ENCODE measurements around the gene MCUB. TPM values are rescaled to one million over a fixed set of nuclear protein-coding genes. Genes with fewer than 3 reads are reported as not detected.
"Not testable (repeated sequence)": the region's sequence is repeated elsewhere in the genome, so short reads cannot be mapped to it uniquely, and the experiment has no call there.

The MCUB gene
- total RNA-seq, 2 experiments from 2014 or later = 110 to 121 TPM

DNA sequence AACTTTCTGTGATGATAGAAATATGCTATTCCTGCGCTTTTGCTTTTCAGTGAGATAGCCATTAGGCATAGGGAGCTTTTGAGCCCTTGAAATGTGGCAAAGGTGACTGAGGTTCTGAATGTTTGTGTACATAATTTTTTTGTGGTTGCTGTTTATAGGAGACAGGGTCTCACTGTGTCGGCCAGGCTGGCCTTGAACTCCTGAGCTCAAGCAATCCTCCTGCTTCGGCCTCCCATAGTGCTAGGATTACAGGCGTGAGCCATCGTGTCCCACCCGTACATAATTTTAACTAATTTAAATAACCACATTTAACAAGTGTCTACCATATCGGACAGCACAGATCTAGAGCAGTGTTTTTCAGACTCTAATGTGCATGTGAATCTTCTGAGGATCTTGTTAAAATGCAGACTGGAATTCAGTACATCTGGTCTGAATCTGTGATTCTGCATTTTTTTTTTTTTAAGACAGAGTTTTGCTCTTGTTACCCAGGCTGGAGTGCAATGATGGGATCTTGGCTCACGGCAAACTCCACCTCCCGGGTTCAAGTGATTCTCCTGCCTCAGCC is 97.9 kb downstream of the MCUB start:
- Mint-ChIP-seq H3K27me3 (no peaks in the 10 kb centered on the region), H3K27ac (no peak overlapping the region), H3K4me1 (peaks cover 8% of the 10 kb centered on the region), H3K36me3 (peaks cover 14% of the 10 kb centered on the region), H3K4me3 (no peak overlapping the region), H3K9me3 (no peaks in the 10 kb centered on the region)
- POLR2A ChIA-PET = interaction anchor here (1.9 kb wide), 1 partner anchor 97 kb away, joined by 5 read pairs; the partner anchor contains the start of gene MCUB
- ATAC-seq (ENCODE audit: low read depth) (no peak), DNase-seq (no peak)

DNA sequence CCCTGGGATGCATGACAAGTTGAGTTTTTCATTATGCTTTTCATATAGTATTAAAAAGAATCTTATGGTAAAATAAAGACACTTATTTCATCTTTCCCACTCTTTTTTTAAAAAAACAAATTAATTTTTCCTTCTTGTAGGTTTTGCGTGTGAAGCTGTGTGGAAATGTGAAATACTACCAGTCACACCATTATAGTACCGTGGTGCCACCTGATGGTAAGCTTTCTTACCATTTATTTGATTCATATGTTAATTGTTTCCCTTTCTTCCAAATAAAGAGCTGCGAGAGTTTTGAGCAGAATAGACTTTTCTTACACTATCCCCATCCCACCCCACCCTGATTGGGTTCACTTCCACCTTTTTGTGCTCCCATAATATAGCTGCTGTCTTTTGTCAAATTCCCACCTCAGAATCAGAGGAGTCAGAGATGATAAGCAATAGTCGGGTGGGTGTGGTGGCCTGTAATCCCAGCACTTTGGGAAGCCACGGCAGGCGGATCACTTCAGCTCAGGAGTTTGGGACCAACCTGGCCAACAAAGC is 98.9 kb downstream of the MCUB start:
- Mint-ChIP-seq H3K4me1 (peaks cover 8% of the 10 kb centered on the region), H3K4me3 (no peak overlapping the region), H3K36me3 (peaks cover 13% of the 10 kb centered on the region), H3K27ac (no peak overlapping the region), H3K9me3 (no peaks in the 10 kb centered on the region), H3K27me3 (no peaks in the 10 kb centered on the region)
- DNase-seq (no peak), ATAC-seq (ENCODE audit: low read depth) (no peak)
- POLR2A ChIA-PET = interaction anchor here (1.1 to 1.9 kb wide), 2 partner anchors 98 to 226 kb away, joined by 4 to 5 read pairs; partner anchors contain the start of genes MCUB and SEC24B

GRCh38 chr4:109662116-109662515 is 102.1 kb downstream of the MCUB start:
- POLR2A ChIA-PET = no interaction called here
- Mint-ChIP-seq H3K27ac (no peak overlapping the region), H3K4me3 (no peak overlapping the region), H3K9me3 (no peaks in the 10 kb centered on the region), H3K36me3 (peaks cover 26% of the 10 kb centered on the region), H3K4me1 (peaks cover 13% of the 10 kb centered on the region), H3K27me3 (no peaks in the 10 kb centered on the region)
- DNase-seq = no peak
- ATAC-seq (ENCODE audit: low read depth) = no peak

GRCh38 chr4:109662771-109663170 is 102.7 kb downstream of the MCUB start:
- H3K36me3 Mint-ChIP-seq = peaks cover 28% of the 10 kb centered on the region
- no peak overlapping the region for H3K27ac Mint-ChIP-seq
- no peak for DNase-seq
- H3K4me1 Mint-ChIP-seq = peaks cover 15% of the 10 kb centered on the region
- H3K4me3 Mint-ChIP-seq = no peak overlapping the region
- POLR2A ChIA-PET = interaction anchor here (1.1 kb wide), 1 partner anchor 13 kb away, joined by 4 read pairs; no protein-coding TSS in a partner anchor
- ATAC-seq (ENCODE audit: low read depth) = no peak
- H3K27me3 Mint-ChIP-seq = no peaks in the 10 kb centered on the region
- H3K9me3 Mint-ChIP-seq = no peaks in the 10 kb centered on the region

- ATAC-seq (ENCODE audit: low read depth) (no peak), DNase-seq (no peak)
- peaks cover 2% of the 10 kb centered on the region for H3K9me3 Mint-ChIP-seq
- no peak overlapping the region for H3K4me3 Mint-ChIP-seq
- POLR2A ChIA-PET = no interaction called here
- no peak overlapping the region for H3K27ac Mint-ChIP-seq
- H3K4me1 Mint-ChIP-seq = peaks cover 18% of the 10 kb centered on the region
- no peaks in the 10 kb centered on the region for H3K27me3 Mint-ChIP-seq
- peaks cover 50% of the 10 kb centered on the region for H3K36me3 Mint-ChIP-seq
These were observed 105.9 kb downstream of the MCUB start for GRCh38 chr4:109665783-109666485.

DNA sequence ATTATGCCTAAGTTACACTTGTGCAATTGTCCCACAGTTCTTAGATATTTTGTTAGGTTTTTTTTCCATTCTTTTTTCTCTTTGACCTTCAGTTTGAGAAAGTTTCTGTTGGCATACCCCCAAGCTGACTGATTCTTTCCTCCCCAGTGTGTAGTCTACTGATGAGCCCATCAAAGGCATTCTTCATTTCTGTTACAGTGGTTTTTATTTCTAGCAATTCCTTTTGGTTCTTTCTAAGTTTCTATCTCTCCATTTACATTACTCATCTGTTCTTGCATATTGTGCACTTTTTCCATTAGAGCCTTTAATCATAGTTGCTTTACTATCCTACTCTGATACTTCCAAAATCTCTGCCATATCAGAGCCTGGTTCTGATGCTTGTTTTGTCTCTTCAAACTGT is 111.3 kb downstream of the MCUB start:
- POLR2A ChIA-PET = no interaction called here
- no peak for ATAC-seq (ENCODE audit: low read depth)
- DNase-seq = no peak
- Mint-ChIP-seq H3K36me3 (peaks cover 71% of the 10 kb centered on the region), H3K27ac (no peak overlapping the region), H3K27me3 (no peaks in the 10 kb centered on the region), H3K9me3 (peaks cover 11% of the 10 kb centered on the region), H3K4me3 (no peak overlapping the region), H3K4me1 (peaks cover 14% of the 10 kb centered on the region)

DNA sequence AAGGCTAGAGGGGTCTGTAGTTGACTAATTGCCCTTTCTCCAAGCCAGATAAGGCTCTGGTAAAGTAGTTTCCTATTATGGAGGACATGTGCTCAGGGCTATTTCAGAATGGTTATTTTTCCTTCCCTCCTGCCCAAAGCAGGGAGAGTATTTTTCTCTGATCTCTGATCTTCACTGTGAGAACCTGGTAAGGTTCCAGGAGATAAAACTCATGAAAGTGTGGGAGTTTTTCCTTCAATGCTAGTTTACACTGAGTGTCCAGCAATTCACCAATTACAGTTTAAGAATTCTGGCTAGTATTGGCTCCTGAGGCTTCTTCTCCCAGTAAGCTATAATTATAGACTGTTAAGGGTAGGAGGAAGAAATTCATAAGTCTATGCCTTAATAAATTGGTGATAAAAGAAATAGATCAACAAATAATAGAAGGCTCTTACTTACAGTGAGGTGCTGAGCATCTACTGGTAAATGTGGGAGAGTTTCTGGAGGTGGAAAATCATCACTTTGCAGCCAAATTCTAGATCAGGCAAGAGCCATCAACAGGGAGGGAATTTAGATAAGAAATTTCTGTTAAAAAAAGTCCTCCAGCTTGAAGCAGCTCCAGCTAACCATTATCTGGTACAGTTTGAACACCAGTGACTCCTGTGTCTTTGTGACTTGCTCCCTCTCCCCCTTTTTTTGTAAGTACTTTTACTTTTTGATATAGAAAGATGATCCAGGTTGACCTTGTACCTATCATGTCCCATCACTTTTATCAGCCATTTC is 112.3 kb downstream of the MCUB start:
- no peak overlapping the region for H3K4me3 Mint-ChIP-seq
- peaks cover 6% of the 10 kb centered on the region for H3K4me1 Mint-ChIP-seq
- no peaks in the 10 kb centered on the region for H3K27me3 Mint-ChIP-seq
- H3K9me3 Mint-ChIP-seq = peaks cover 15% of the 10 kb centered on the region
- ATAC-seq (ENCODE audit: low read depth) (no peak), DNase-seq (no peak)
- peaks cover 70% of the 10 kb centered on the region for H3K36me3 Mint-ChIP-seq
- POLR2A ChIA-PET = no interaction called here
- H3K27ac Mint-ChIP-seq = no peak overlapping the region

DNA sequence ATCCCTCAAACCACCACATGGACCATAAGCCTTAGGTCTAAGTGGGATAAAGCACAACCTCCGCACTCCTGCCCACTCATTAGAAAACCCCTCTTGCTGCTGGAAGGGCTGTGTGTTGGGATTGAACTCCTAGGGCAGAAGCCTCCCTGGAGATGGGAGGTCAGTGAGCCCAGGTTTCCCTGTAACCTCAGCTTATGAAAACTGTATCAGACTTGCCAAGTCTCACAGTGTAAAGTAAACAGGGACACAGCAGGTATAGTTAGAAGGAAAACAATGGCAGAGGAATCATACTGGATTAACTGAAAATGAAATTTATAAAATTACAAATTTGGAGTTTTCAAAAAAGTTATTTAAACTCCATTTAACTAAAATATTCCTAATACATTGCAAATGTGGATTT is 113.3 kb downstream of the MCUB start:
- peaks cover 4% of the 10 kb centered on the region for H3K4me1 Mint-ChIP-seq
- POLR2A ChIA-PET = interaction anchor here (0.6 kb wide), 1 partner anchor 9 kb away, joined by 3 read pairs; no protein-coding TSS in a partner anchor
- no peaks in the 10 kb centered on the region for H3K27me3 Mint-ChIP-seq
- H3K4me3 Mint-ChIP-seq = no peak overlapping the region
- H3K36me3 Mint-ChIP-seq = peaks cover 69% of the 10 kb centered on the region
- H3K9me3 Mint-ChIP-seq = peaks cover 16% of the 10 kb centered on the region
- H3K27ac Mint-ChIP-seq = no peak overlapping the region
- no peak for DNase-seq
- ATAC-seq (ENCODE audit: low read depth) = no peak

DNA sequence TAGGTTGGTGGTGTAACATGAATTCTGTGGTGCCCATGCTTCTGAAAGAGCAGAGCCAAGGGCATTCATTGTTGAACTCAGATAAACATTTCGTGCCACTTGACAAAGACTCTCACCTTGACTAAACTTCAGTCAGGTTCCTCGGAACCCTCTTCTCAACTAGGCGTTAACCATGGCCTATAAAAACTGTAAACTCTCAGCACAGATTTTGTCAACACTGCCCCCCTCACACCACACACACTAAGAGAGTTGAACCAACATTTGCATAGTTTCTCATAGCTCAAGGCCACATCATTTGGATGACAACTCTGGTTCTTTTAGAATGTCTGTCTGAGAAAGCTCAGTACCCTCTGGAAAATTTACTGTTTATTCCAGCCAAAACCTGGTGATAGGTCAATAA is 115.1 kb downstream of the MCUB start:
- peaks cover 16% of the 10 kb centered on the region for H3K9me3 Mint-ChIP-seq
- H3K27ac Mint-ChIP-seq = no peak overlapping the region
- H3K27me3 Mint-ChIP-seq = no peaks in the 10 kb centered on the region
- H3K4me3 Mint-ChIP-seq = no peak overlapping the region
- ATAC-seq (ENCODE audit: low read depth) = no peak
- no peaks in the 10 kb centered on the region for H3K4me1 Mint-ChIP-seq
- DNase-seq = no peak
- H3K36me3 Mint-ChIP-seq = peaks cover 65% of the 10 kb centered on the region
- POLR2A ChIA-PET = no interaction called here

DNA sequence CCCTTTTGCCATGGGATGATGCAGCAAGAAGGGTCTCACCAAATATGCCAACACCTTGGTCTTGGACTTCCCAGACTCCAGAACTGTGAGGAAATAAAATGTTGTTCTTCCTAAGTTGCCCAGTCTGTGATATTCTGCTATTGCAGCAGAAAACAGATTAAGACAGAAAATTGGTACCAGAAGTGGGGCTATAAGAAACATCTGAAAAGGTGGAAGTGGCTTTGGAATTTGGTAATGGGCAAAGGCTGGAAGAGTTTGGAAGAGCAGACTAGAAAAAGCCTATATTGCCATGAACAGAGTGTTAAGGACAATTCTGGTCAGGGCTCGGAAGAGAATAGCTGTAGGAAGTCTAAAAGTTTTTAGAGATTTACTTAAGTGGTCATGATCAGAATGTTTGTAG is 115.8 kb downstream of the MCUB start:
- no peaks in the 10 kb centered on the region for H3K27me3 Mint-ChIP-seq
- no peak for ATAC-seq (ENCODE audit: low read depth)
- no peak for DNase-seq
- no peaks in the 10 kb centered on the region for H3K4me1 Mint-ChIP-seq
- H3K27ac Mint-ChIP-seq = no peak overlapping the region
- no peak overlapping the region for H3K4me3 Mint-ChIP-seq
- H3K9me3 Mint-ChIP-seq = peaks cover 15% of the 10 kb centered on the region
- H3K36me3 Mint-ChIP-seq = peaks cover 65% of the 10 kb centered on the region
- POLR2A ChIA-PET = no interaction called here

GRCh38 chr4:109676886-109677285 is 116.8 kb downstream of the MCUB start:
- DNase-seq (no peak), ATAC-seq (ENCODE audit: low read depth) (no peak)
- peaks cover 5% of the 10 kb centered on the region for H3K9me3 Mint-ChIP-seq
- no peak overlapping the region for H3K27ac Mint-ChIP-seq
- H3K4me3 Mint-ChIP-seq = no peak overlapping the region
- H3K27me3 Mint-ChIP-seq = no peaks in the 10 kb centered on the region
- POLR2A ChIA-PET = no interaction called here
- H3K4me1 Mint-ChIP-seq = peaks cover under 1% of the 10 kb centered on the region
- peaks cover 63% of the 10 kb centered on the region for H3K36me3 Mint-ChIP-seq

DNA sequence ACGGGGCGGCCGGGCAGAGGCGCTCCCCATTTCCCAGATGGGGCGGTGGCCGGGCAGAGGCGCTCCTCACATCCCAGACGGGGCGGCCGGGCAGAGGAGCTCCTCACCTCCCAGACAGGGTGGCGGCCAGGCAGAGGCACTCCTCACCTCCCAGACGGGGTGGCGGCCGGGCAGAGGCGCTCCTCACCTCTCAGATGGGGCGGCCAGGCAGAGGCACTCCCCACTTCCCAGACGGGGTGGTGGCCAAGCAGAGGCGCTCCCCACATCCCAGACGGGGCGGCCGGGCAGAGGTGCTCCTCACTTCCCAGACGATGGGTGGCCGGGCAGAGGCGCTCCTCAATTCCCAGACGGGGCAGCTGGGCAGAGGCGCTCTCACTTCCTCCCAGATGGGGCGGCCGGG is 118.4 kb downstream of the MCUB start:
- H3K4me3 Mint-ChIP-seq; H3K9me3 Mint-ChIP-seq; H3K27ac Mint-ChIP-seq; DNase-seq; ATAC-seq (ENCODE audit: low read depth); H3K27me3 Mint-ChIP-seq; POLR2A ChIA-PET: not testable (repeated sequence)
- H3K36me3 Mint-ChIP-seq = peaks cover 59% of the 10 kb centered on the region
- H3K4me1 Mint-ChIP-seq = peaks cover 14% of the 10 kb centered on the region

DNA sequence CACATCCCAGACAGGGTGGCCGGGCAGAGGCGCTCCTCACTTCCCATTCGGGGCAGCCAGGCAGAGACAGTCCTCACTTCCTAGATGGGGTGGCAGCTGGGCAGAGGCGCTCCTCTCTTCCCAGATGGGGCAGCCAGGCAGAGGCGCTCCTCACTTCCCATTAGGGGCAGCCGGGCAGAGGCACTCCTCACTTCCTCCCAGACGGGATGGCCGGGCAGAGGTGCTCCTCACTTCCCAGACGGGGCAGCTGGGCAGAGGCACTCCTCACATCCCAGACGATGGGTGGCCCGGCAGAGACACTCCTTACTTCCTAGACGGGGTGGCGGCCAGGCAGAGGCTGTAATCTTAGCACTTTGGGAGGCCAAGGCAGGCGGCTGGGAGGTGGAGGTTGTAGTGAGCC is 118.9 kb downstream of the MCUB start:
- DNase-seq; H3K27me3 Mint-ChIP-seq; H3K4me3 Mint-ChIP-seq; POLR2A ChIA-PET; H3K9me3 Mint-ChIP-seq; ATAC-seq (ENCODE audit: low read depth); H3K27ac Mint-ChIP-seq: not testable (repeated sequence)
- peaks cover 16% of the 10 kb centered on the region for H3K4me1 Mint-ChIP-seq
- H3K36me3 Mint-ChIP-seq = peaks cover 57% of the 10 kb centered on the region

All from activated naive CD8-positive, alpha-beta T cell treated with anti-CD3 and anti-CD28 coated beads, Interleukin-2, amount 10 ng/mL, durations not matched to agents 7 days and 5 days (primary cell).